GM18868 (cell line): ENCODE measurements around the gene SEZ6.

Experiments
- ATAC-seq: cut with Tn5 transposase; IDR thresholded peaks from one replicate; pipeline ENCODE4 v1.9.1; 2021; ENCODE audit warnings: mild to moderate bottlenecking, moderate library complexity; ENCODE audit not compliant: unreplicated experiment

The SEZ6 gene

DNA sequence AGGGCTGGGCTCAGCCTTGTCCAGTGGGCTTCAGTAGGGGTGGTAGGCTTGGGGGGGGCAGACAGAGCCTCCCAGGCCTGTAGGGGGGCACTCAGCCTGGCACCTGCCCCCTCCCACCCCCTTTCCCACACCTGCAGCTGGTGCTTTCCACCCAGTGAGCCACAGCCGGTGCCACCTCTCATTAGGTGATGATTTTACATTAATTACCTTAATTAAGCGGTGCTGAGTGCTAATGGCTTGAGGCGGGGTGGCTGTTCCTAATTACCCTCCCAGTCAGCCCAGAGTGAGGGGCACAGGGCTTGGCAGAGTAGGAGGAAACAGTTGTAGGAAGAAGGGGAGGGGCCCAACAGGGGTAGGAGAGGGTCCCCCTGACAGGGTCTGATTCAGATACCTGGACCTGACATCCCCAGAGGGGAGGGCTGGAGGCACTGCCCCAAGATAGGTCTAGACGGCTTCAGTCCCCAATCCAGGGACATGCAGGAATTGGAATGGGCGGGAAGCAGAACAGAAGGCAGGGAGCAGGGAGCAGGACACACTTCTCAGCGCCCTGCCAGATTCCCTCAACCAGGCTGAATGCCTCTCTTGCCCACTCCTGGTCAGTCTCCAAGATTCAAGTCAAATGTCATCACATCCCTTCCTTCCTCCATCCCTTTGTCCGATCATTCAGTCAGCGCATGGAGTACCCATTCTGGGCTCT lies 28.0 kb downstream of the SEZ6 start:
- ATAC-seq = no peak

DNA sequence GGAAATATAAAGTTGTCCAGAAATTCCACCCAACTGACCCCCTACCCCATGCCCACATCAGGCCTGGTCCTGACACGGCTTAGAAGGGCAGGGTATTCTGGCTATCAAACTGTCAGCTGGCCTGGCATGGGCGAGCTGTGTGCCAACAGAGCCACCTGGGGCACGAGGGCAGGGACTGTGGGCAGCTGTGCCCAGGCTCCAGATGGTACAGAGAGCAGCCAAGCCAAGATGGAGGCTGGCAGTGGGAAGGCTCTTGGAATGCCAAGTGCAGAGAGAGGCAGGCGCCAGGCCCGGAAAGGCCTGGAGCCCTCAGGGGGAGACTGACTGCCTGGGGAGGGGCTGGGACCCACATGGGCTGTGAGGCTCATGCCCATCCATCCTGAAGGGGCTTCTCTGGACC lies 30.2 kb downstream of the SEZ6 start:
- ATAC-seq = no peak

DNA sequence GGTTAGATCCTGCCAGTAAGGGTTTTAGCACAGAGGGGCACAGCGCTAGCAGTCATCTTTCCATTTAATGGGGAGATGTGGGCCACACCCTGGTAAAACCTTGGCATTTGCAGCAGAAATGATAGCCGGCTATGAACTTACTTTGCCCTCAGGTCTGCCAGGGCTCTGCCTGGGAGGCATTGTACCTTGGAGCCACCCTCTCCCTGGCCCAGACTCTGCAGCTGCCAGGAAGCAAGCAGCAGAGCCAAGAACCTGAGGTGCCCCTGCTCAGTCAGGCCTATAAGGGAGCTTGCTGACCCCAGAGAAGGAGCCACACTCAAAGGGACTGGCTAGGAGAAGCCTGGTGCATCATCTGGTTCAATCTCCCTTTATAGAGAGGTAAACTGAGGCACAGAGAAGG lies 30.8 kb downstream of the SEZ6 start:
- no peak for ATAC-seq

DNA sequence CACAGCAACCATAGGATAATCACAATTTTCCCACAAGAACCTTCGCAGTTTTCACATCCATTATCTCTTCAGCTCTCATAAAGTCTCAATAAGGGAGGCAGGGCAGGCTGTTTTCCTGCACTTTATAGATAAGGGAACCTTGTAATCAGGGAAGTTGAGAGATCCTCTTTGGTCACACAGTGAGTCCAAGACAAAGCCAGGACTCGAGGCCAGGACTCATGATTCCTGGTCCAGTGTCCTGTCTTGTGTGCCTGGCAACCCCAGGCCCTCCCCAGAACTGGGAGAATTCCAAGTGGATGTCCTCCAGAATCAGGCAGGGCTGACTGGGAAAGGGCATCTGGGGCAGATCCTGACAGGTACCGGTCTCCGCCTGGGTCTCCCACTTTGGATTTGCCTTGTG lies 31.4 kb downstream of the SEZ6 start:
- no peak for ATAC-seq

DNA sequence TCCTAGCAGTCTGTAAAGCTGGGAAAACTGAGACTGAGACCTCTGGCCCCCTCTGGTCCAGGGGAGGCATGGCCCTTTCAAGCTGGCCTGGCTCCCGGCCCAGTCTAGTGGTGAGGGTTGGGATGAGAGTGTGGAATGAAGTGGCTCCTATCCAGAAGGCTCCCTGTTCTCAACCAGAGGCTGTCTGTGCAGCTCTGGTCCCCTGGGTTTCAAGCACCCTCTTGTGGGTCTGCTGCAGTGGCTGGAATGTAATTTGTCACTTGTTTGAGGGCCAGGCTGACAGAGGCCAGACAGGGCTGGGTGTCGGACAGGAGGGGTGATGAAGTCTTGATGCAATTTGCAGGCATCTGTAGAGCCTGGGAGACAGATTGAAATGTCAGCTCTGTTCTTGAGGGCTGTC lies 32.4 kb downstream of the SEZ6 start:
- no peak for ATAC-seq

DNA sequence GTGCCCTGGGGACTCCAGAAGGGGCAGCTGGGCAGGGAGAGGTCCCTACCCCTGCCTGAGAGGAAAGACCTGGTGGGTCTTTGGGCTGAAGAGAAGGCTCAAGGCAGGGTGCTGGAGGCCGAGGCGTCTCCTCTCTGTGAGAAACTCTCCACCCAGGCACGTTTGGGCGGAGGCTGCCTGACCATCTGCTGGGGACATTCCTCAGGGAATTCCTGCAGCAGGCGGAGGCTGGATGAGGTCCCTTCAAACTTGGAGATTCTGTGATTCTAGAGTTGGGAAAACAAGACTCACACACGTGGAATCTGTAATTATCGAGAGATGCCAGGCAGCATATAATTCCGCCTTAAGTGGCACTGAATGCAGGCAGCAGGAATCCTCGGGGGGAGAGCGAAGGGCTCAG lies 33.4 kb downstream of the SEZ6 start:
- ATAC-seq = no peak

DNA sequence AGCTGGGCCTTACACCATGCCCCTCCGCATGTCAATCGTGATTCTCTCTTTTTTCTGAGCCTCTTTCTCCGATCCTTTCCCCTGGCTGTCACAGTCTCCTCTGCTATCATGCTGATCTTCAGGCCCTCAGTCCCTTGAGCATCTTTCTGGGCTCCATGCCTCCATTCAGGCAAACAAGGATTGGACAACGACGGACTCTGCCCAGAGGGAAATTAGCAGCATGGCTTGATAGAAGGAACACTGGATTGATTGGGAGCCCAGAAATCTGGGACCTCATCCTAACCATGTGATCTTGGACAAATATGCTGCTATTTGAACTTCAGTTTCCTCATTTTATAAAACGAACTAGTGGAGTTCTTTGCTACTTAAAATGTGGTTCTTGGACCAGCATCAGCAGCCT lies 35.0 kb downstream of the SEZ6 start:
- no peak for ATAC-seq

DNA sequence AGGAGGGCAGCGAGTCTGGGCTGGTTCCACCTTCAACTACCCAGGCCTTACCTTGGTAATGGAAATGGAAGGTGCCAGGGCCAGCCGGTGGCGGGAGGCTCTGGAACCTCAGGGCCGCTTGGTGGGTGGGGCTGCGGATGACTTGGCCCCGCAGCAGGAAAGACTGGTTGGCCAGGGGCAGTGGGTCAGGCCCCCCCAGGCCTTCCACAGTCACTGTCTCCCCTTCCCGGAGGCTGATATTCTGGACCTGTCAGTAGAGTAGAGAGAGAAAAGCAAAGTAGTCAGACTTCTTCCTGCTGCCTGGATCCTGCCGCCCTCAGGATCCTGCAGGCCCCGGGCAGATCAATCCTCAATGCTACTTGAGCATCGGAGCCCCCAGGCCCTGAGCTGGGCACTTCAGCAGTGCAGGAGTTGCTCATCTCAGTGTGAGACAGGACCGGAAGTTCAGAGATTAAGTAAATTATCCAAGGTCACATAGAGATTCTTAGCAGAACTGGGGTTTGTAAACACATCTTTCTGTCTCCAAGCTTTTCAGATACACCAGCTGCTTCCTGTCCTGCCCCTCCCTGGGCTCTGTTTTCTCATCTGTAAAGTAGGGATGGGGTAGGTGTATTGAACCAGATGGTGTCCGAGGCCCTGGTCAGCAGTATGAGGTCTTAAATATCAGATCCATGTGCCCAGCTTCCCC lies 36.0 kb downstream of the SEZ6 start:
- no peak for ATAC-seq

DNA sequence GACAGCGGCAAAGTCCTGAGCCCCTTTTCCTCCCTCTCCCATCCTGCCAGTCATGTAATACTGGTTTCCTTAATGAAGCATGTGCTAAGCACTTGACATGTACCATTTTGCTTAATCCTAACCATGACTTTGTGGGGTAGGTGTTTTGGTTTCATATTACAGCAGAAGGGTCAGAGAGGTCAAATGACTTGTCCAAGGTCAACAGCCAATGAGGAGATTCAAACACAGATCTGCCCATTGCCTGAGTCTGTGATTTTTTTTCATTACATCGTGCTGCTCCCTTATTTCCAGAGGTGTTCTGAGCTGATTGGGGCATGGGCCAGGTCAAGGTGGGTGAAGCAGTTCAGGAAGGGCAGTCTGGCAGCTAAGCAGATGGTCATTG lies 36.9 kb downstream of the SEZ6 start:
- ATAC-seq = no peak

DNA sequence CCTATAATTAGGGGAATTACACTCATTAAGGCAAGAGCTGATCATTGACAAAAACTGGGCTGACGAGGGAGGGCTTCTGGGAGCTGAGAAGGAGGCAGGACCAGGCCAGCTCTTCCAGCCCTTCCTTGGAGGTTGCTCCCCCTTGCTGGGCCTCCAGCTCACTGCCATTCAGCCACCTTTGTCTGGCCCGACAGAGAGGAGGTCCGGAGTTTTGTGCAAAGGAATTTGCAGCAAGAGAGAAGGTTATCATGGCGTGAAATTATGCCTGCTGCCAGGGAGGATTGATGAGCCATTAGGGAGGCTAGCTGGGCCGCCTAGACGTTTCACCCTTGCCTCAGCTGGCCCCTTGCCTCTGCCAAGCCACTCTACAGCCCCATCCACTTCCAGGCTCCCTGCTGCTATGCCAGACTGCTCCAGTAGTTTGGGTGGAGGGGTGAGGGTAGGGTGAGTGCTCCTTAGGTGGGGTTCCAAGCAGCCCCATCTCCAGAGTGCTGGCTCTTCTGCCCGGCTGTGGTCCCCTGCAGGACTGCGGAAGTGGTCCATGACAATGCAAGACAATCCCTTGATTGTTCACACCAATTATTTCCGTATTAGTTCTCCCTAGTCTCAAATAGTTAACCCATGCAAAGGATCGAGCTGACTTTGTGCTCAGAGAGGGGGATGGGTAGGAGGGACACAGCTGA lies 37.5 kb downstream of the SEZ6 start:
- no peak for ATAC-seq

DNA sequence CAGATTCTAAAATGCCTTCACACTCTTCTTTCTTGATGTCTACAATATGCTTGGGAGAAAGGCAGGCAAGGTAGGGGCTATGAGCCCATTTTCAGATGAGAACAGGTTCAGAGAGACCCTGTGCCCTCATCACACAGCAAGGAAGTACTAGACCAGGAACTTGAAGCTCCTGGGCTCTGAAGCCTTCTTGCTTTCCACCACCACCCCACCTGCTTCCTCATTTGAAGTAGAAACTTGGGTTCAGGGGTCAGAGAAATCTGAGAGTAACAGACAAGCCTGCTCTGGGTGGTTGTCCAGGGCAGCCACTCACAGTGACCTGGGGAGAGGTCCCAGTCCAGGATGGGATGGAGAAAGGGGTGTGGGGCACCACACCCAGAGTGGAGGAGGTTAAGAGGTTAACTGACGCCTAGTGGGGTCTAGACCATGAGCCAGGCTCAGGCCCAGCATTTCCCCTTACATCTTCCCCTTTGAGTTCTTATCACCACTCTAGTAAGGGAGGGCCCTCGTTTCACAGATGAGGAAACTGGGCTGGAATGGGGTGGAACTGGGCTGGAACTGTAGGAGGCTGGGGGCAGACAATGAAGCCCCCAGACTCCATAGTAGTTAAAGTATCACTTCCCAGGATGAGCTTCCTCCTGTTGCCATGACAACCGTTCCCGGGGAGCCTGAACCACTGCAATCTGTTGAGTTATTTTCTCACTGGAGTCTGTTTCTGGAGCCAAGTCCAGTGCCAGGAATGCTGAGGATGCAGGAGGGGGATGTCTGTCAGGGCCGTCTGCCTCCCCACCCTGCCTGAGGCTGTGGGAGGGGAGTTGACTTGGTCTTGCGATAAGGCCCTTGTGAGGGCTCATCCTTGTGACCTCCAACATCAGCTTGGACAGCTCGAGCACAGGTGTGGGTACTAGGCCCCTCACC lies 38.4 kb downstream of the SEZ6 start:
- no peak for ATAC-seq

DNA sequence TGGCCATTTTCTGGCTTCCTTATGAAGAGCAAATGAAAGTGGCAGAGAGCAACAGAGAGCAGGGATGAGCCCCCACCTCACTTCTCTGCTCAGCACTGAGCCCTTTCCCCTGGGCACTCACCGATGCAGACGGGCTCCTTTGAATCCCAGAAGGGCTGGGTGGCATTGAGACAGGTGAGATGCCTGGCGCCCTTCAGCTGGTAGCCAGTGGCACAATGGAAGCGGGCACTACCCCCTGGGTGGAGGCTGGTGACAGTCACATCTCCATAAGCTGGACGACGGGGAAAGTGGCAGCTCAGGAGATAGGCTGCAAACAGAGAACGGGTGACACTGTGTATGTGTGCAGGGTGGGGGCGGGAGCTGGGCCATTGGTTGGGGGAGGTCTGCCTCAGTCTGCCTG lies 42.0 kb downstream of the SEZ6 start:
- no peak for ATAC-seq

DNA sequence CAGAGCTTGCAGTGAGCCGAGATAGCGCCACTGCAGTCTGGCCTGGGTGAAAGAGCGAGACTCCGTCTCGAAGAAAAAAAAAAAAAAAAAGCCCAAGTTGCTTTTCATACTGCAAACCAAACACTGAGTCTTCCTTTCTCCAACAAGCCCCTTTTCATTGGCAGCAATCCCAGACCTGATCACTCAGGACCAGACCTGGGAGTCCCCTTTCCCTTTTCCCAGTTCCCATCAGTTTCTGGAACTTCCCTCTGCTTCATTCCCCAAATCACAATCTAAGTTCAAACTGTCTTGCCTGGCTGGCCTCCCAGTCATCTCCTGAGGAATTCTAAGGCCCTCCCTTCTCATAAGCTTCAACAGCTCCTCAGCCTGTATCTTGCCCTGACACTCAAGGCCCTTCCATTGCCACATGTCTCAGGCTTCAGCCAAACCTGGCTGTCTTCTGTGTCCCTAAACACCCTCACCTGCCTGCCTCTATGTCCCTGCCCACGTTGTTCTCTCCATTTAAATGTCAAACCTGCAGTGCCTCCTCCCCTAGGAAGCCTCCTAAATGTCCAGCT lies 42.7 kb downstream of the SEZ6 start:
- ATAC-seq = no peak

DNA sequence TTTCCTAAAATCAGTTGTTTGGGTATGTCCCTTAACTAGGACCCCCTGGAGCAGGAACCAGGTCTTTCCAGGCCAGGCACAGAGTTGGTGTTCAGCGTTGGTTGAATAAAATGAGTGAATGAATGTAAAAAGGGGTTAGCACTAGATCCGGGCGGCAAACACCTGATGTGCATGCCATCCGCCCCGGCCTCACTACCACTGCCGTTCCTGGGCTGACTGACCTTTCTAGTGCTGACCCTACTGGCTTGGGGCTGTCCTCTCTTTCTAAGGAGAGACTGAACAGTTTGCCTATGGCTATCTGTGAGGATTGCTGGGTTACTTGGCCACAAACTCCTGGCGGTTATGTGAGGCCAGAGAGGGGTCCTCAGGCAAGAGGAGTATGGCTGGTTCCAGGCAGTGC lies 44.4 kb downstream of the SEZ6 start:
- ATAC-seq = no peak

DNA sequence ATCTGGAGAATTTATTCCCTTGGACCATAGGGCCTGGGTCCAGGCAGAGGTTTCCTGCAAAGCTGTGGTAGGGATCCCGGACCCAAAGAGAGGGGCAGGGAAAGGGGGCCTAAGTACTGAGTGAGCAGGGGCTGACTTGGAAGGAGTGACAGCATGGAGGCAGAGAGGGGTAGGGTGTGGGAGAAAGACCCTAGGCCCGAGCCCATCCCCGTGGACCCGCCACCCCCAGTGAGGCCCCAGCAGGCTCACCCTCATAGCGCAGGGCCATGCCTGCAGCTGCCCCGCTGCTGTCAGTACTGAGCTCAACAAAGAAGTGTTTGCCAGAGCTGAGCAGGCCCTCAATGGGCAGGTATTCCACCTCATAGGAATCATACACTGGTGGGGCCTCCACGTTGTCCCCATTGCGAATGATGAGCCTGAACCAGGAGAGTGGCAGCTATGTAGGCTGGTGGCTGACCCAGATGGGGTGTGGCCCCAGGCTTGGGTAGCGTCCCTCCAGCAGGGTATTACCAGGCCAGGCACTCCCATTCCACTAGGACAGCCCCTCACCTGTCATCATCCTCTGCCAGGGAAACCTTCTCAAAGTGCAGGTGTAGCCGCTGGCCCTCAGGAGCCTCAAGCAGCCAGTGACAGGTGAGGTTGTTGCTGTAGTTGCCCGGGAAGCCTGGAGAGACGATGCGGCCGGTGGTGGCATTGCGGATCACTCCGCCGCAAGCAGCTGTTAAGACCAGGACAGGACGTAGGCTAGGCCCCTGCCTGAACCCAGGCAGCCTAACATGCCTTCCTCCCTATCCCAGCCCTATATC lies 45.4 kb downstream of the SEZ6 start:
- no peak for ATAC-seq

DNA sequence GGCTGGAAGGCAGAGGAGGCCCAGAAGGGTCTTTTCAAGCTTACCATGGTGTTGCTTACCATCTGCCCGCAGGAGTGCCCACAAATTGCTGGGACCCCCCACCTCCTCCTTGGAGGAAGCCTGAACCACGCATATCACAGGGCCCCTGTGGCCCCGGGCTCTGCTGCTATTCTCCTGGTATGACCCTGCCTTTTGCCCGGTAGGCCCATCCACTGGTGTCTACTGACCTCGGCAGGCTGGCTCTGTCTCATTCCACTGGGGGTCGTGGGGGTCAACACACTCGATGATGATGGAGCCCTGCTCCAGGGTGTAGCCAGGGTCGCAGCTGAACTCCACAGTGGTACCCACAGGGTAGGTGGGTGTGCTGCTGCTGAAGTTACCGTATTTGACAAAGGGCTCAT lies 46.4 kb downstream of the SEZ6 start:
- ATAC-seq = no peak

DNA sequence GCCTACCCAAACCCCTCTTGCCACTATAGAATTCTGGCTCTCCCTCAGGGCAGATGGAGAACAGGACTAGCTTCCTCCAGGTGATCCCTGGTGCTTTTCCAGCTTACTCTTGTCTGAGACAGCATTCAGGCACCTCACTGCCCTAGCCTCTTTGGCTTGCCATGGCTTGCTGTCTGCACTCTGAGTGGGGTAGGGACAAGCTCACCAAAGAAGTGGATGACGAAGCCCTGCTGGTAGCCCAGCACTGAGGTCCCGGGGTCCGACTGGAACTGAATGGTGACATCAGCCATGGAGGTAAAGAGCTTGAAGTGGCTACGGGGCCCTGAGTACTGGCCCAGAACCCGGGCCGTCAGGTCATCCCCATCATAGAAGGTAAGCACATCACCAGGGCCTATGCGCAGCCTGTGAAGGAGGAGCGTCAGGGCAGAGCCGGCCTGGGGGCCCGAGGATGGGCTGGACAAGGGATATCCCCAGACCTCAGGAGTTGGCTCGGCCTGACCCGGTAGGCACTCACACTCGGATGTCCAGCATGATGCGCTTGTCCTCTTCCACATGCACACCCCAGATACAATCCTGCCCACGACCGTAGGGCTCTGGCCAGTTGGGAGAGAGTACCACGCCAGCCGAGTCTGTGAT lies 46.9 kb downstream of the SEZ6 start:
- no peak for ATAC-seq

DNA sequence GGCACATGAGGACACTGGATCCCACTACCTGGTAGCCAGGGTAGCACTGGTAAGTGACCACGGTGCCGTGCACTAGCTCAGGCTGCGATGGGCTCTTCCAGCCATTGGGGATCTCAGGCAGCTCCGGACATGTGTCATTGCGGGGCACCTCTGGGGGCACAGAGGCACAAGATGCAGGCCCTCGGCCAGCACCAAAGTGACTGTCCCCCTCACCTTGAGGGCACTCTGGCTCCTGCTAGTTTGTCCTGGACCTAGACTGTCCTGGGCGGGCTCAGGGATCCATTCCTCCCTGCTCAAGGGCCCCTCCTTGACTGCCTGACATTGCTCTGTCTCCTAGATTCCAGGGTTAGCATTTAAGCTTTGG lies 47.9 kb downstream of the SEZ6 start:
- no peak for ATAC-seq

DNA sequence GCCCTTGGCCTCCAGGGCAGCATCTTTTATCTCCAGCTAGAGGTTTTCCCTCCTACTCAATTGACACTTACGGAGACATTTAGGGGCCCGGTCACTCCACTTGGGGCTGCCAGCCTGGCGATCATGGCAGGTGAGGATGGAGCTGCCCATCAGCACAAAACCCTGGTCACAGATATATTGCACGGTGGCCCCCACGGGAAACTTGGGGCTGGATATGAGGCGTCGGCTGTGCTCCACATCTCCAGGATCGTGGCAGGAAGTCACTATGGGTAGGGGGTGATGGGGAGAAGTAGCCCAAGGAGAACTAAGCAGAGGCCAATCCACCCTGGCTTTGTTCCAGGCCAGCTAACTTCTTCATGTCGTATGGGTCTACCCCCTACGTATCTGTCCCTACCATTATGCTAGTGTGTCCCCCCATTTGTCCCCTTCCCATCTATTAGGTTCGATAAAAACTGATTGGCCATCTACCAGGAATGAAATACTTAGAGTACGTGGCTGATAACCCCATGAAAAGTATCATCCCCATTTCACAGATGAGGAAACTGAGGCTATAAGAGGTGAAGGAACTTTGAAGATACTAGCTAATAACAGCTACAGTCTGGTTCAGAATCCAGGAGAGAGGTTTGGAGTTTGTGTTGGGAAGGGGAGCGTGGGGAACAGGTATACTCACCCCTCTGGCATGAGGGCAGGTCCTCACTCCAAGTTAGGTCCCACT lies 48.4 kb downstream of the SEZ6 start:
- ATAC-seq = no peak
